Measurements from ENCODE around the gene PPP6R2. TPM values are rescaled to one million over a fixed set of nuclear protein-coding genes. Genes with fewer than 3 reads are reported as not detected.
"Not testable (repeated sequence)": the region's sequence is repeated elsewhere in the genome, so short reads cannot be mapped to it uniquely, and the experiment has no call there.

PPP6R2 gene
- total RNA-seq, 1 experiment from 2014 or later: 74.7 TPM

GRCh38 chr22:50361222-50361621 lies 18.1 kb downstream of the PPP6R2 start:
- in situ Hi-C loops (cut with HindIII; ENCODE audit: low pct_unique_long_range_greater_than_20kb, low sequenced_read_pairs): no loop called here
- DNase-seq (ENCODE audit: low read depth, low spot score): no peak

- in situ Hi-C loops (cut with HindIII; ENCODE audit: low pct_unique_long_range_greater_than_20kb, low sequenced_read_pairs): no loop called here
- DNase-seq (ENCODE audit: low read depth, low spot score): no peak
Measured at GRCh38 chr22:50361688-50362087, 18.6 kb downstream of the PPP6R2 start.

- no peak for DNase-seq (ENCODE audit: low read depth, low spot score)
- in situ Hi-C loops (cut with HindIII; ENCODE audit: low pct_unique_long_range_greater_than_20kb, low sequenced_read_pairs): no loop called here
Measured at GRCh38 chr22:50363166-50363802, 20.2 kb downstream of the PPP6R2 start.

- DNase-seq (ENCODE audit: low read depth, low spot score); in situ Hi-C loops (cut with HindIII; ENCODE audit: low pct_unique_long_range_greater_than_20kb, low sequenced_read_pairs): not testable (repeated sequence)
Measured at GRCh38 chr22:50363803-50364194, 20.7 kb downstream of the PPP6R2 start.

- no peak for DNase-seq (ENCODE audit: low read depth, low spot score)
- in situ Hi-C loops (cut with HindIII; ENCODE audit: low pct_unique_long_range_greater_than_20kb, low sequenced_read_pairs): no loop called here
Measured at GRCh38 chr22:50367778-50368500, 24.8 kb downstream of the PPP6R2 start.

- in situ Hi-C loops (cut with HindIII; ENCODE audit: low pct_unique_long_range_greater_than_20kb, low sequenced_read_pairs): no loop called here
- DNase-seq (ENCODE audit: low read depth, low spot score): no peak
Measured at GRCh38 chr22:50371101-50371648, 28.0 kb downstream of the PPP6R2 start.

GRCh38 chr22:50376085-50376651 lies 33.0 kb downstream of the PPP6R2 start:
- in situ Hi-C loops (cut with HindIII; ENCODE audit: low pct_unique_long_range_greater_than_20kb, low sequenced_read_pairs): no loop called here
- DNase-seq (ENCODE audit: low read depth, low spot score): no peak

GRCh38 chr22:50381021-50381555 lies 38.0 kb downstream of the PPP6R2 start:
- DNase-seq (ENCODE audit: low read depth, low spot score); in situ Hi-C loops (cut with HindIII; ENCODE audit: low pct_unique_long_range_greater_than_20kb, low sequenced_read_pairs): not testable (repeated sequence)

GRCh38 chr22:50396751-50397370 lies 53.7 kb downstream of the PPP6R2 start:
- in situ Hi-C loops (cut with HindIII; ENCODE audit: low pct_unique_long_range_greater_than_20kb, low sequenced_read_pairs): no loop called here
- DNase-seq (ENCODE audit: low read depth, low spot score): no peak

GRCh38 chr22:50397371-50398060 lies 54.4 kb downstream of the PPP6R2 start:
- in situ Hi-C loops (cut with HindIII; ENCODE audit: low pct_unique_long_range_greater_than_20kb, low sequenced_read_pairs); DNase-seq (ENCODE audit: low read depth, low spot score): not testable (repeated sequence)

- DNase-seq (ENCODE audit: low read depth, low spot score): no peak
- in situ Hi-C loops (cut with HindIII; ENCODE audit: low pct_unique_long_range_greater_than_20kb, low sequenced_read_pairs): no loop called here
Measured at GRCh38 chr22:50398831-50399648, 55.9 kb downstream of the PPP6R2 start.

- peak; percentile 62 for DNase-seq (ENCODE audit: low read depth, low spot score)
- in situ Hi-C loops (cut with HindIII; ENCODE audit: low pct_unique_long_range_greater_than_20kb, low sequenced_read_pairs): no loop called here
Measured at GRCh38 chr22:50399751-50400331, 56.7 kb downstream of the PPP6R2 start.

- in situ Hi-C loops (cut with HindIII; ENCODE audit: low pct_unique_long_range_greater_than_20kb, low sequenced_read_pairs): no loop called here
- no peak for DNase-seq (ENCODE audit: low read depth, low spot score)
Measured at GRCh38 chr22:50400406-50400805, 57.3 kb downstream of the PPP6R2 start.

GRCh38 chr22:50400931-50401330 lies 57.8 kb downstream of the PPP6R2 start:
- in situ Hi-C loops (cut with HindIII; ENCODE audit: low pct_unique_long_range_greater_than_20kb, low sequenced_read_pairs): no loop called here
- no peak for DNase-seq (ENCODE audit: low read depth, low spot score)

- DNase-seq (ENCODE audit: low read depth, low spot score): no peak
- in situ Hi-C loops (cut with HindIII; ENCODE audit: low pct_unique_long_range_greater_than_20kb, low sequenced_read_pairs): no loop called here
Measured at GRCh38 chr22:50401907-50402306, 58.8 kb downstream of the PPP6R2 start.

- no peak for DNase-seq (ENCODE audit: low read depth, low spot score)
- in situ Hi-C loops (cut with HindIII; ENCODE audit: low pct_unique_long_range_greater_than_20kb, low sequenced_read_pairs): no loop called here
Measured at GRCh38 chr22:50403701-50404101, 60.6 kb downstream of the PPP6R2 start.

Measured in SK-MEL-5 (cell line).